OCI-LY7 (cell line): ENCODE data around the gene NFATC1.

Experiments used
- CTCF ChIP-seq: fragments of 200-600 bp; sonication (generic); conservative IDR thresholded peaks from 2 replicates; pipeline ENCODE4 v1.5.1; 2014; ENCODE audit warnings: mild to moderate bottlenecking, antibody characterized with exemption, low read length, moderate library complexity, mixed read lengths
- EZH2phosphoT487 ChIP-seq: fragments of 200-600 bp; sonication (generic); IDR thresholded peaks from 2 replicates; pipeline ENCODE4 v1.6.1; 2018; ENCODE audit warnings: low read depth, borderline replicate concordance, mild to moderate bottlenecking, mixed run types, antibody characterized with exemption, low read length, moderate library complexity, mixed read lengths

- TF ChIP-seq CTCF (no peak), EZH2phosphoT487 (no peak)
These were observed 142.0 kb downstream of the NFATC1 start for GRCh38 chr18:79537758-79538157.
